Fibroblast of the aortic adventitia (primary cell): ENCODE measurements around the gene CRHR2. TPM values are rescaled to one million over a fixed set of nuclear protein-coding genes. Genes with fewer than 3 reads are reported as not detected.

ENCODE experiments used
- DNase-seq: peaks from one replicate; pipeline ENCODE4 v3.0.0-alpha.2; 2010; ENCODE audit warnings: low read depth
- H3K4me3 ChIP-seq: 2 replicates; pipeline ENCODE4 v1.5.1; 2011; ENCODE audit warnings: low read depth, mild to moderate bottlenecking, control low read depth, low read length, moderate library complexity
- CTCF ChIP-seq: IDR thresholded peaks from 2 replicates; pipeline ENCODE4 v1.5.1; 2011; ENCODE audit warnings: mild to moderate bottlenecking, low read length, control low read depth, inconsistent platforms; ENCODE audit not compliant: insufficient read depth
- total RNA-seq: library from RNA; depleted of rRNA; stranded (reverse); fragments of >200 nt; gene quantifications from 2 replicates; pipeline ENCODE4 v1.2.3, GENCODE V29; 2012; ENCODE audit warnings: low replicate concordance

Gene CRHR2
- total RNA-seq, 1 donor = not detected

GRCh38 chr7:30717181-30717580 lies 34.9 kb upstream of the CRHR2 start:
- TF ChIP-seq CTCF = no peak
- DNase-seq = no peak
- H3K4me3 ChIP-seq = no peak overlapping the region

DNA sequence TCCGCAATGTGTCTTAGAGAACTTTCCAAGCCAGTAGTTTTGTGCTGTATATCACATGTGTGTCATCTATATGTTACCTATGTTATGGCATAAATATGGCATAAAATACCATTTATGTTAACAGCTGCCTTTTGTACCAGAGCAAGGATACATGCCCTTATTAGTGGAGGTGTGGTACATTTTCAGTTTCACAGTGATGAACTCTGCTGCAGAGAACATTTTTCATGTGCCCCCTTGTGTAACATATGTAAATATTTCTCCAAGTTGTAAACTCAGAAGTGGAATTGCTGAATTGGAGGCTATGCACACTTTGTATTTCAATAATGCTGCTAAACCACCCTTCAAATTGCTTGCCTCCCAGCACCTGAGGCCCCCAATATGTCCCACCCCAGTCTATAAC lies 31.9 kb upstream of the CRHR2 start:
- DNase-seq = no peak
- no peak overlapping the region for H3K4me3 ChIP-seq
- TF ChIP-seq CTCF = no peak

DNA sequence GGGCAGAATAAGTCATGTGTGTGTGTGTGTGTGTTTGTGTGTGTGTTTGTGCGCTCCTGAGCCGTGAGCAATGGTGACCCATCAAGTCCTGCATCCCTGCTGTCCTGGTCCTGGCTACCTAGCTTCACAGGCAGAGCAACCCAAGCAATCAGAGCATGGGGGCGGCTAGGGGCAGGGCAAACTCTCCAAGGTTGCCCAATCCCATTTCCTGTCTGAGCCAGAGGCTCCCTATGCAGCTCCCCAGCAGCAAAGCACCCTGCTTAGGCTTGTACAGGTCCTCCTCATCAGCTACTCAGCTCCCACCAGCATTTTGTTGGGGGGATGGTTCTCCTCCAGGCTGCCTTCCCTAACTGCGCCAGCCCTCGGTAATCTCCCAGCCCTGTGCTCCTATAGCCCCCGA lies 31.1 kb upstream of the CRHR2 start:
- TF ChIP-seq CTCF = no peak
- no peak overlapping the region for H3K4me3 ChIP-seq
- no peak for DNase-seq

DNA sequence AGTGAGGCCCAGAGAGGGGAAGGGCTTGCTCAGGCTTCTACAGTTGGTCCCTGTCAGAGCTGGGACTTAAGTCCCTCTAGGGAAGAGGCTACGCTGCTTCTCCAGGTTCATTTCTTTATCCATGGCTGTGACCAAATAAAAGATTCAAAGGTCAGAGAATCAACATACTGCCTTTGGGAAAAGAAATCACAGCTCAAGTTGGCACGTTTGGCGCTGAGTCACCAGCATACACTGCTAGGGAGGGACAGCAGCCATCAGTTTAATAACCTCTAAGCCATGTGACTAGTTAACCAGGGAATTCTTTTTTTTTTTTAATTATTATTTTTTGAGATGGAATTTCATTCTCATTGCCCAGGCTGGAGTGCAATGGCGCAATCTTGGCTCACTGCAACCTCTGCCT lies 28.4 kb upstream of the CRHR2 start:
- no peak for DNase-seq
- TF ChIP-seq CTCF = no peak
- no peak overlapping the region for H3K4me3 ChIP-seq

DNA sequence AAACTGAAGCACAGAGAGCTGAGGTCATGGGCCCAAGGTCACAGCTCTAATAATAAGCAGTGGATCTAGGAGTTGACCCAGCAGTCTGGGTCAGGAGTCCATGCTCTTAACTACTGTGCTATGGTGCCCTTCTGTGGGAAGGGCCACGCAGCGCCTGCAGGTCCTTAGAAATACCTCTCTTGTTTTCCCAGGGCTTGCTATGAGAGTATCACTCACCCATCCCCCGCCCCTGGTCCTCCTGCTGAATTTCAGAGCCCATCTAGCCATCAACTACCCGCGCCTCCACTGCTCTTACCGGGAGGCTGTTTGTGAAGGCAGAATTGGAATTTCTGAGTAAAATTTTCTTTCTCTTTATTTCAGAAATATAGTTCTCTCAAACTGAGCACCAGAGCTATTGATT lies 27.3 kb upstream of the CRHR2 start:
- no peak for DNase-seq
- TF ChIP-seq CTCF = no peak
- H3K4me3 ChIP-seq = no peak overlapping the region

GRCh38 chr7:30708983-30709382 lies 26.7 kb upstream of the CRHR2 start:
- H3K4me3 ChIP-seq = no peak overlapping the region
- peak; percentile 78 for DNase-seq
- TF ChIP-seq CTCF = no peak

DNA sequence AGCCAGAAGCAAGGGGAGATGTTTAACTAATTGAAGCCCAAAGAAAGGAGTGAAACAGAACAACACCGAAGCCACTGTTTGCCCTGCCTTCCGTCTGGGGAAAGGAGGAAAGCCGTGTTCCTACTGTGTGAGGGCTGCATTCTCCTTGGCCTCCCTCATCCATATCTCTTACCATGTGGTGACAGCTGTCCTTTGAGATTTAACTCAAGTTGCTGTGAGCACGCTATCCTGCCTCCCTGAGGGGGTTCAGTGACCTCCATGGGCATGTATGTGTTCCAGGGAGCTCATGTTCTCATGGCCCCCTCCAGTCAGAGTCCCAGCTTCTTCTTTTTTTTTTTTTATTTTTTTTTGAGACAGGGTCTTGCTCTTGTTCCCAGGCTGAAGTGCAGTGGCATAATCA lies 26.2 kb upstream of the CRHR2 start:
- no peak overlapping the region for H3K4me3 ChIP-seq
- DNase-seq = no peak
- no peak for TF ChIP-seq CTCF
